GM21528 (cell line): ENCODE data around the gene AHNAK.

ENCODE experiments used
- ATAC-seq: cut with Tn5 transposase; IDR thresholded peaks from one replicate; pipeline ENCODE4 v1.9.1; 2021; ENCODE audit warnings: mild to moderate bottlenecking, moderate library complexity; ENCODE audit not compliant: unreplicated experiment, low FRiP score

The AHNAK gene

DNA sequence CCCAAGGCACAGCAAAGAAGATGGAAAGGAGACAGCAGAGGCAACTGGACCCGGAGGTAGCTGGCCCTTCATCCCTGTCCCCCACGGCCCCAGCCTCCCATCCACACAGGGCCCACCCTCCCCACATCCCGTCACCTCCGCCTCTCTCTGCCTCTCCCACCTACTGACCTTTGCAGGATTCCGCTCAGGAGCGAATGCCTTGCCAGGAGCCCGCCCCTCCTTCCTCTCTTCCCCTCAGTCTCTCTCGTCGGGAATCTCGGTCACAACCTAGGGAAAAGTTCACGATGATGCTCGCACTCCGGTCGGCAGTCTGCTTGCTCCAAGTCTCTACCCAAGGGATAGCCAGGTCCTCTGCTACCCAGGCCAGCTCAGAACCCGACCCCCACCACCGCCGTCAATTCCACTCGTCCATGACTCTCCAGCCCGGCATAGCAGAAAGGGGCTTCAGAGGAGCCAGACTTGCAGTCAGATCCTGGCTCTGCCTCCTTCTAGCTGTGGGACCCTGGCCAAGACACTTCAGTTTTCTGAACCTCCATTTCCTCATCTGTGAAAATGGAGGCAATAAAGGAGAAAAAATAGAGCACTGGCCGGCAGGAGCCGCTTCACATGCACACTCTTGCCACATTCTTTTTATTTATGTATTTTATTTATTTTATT lies 10.2 kb downstream of the AHNAK start:
- ATAC-seq = no peak

GRCh38 chr11:62535802-62536201 lies 10.8 kb downstream of the AHNAK start:
- no peak for ATAC-seq

GRCh38 chr11:62534779-62535545 lies 11.6 kb downstream of the AHNAK start:
- no peak for ATAC-seq

DNA sequence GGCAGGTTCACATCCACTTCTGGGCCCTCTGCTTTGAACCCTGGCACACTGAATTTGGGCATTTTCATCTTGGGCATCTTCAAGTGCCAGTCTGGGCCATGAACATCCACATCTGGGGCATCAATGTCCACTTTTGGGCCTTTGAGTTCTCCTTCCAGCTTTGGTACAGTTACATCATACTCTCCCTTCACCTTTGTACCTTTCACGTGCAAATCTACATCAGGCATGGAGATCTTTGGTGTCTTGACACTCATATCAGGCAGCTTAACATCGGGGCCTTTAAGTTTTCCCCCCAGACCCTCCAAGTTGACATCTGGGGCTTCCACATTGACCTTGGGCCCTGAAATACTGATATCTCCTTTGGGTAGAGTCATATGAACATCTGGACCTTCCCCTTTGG lies 14.5 kb downstream of the AHNAK start:
- ATAC-seq = no peak

GRCh38 chr11:62516736-62517371 lies 29.8 kb downstream of the AHNAK start:
- no peak for ATAC-seq

DNA sequence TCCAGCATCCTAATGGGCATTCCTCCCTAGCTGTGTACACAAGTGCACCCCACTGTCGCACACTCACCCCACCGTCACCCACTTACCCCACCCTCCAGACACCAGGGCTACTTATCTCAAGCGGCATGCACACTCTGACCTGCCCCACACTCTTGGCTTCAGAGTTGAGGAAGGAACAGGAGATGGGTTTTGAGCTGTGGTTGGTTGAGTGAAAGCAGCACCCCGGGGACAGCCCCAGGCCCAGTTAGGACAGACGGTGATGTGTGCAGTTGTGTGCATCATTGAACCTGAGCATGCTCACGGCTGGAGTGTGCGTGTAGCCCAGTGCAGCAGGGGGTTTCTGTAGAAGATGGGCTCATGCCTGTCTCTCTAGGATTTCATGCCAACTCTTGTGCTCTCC lies 32.5 kb downstream of the AHNAK start:
- ATAC-seq = no peak

DNA sequence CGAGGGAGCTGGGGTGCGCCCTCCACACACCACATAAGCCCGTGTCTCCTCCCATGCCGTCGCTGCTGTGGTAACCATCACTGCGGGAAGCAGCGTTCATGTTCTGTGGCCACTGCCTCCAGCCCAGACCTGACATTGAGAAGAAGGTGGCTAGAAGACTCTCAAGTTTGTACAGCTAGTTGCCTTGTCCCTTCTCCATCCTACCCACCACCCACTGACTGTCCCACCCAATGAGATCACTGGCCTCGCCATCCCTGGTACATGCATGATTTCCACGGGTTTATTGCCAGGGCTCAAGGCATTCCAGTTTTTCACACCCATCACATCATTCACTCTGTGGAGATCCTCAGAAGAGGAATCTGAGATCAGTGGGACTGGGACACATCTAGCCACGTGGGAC lies 33.0 kb downstream of the AHNAK start:
- no peak for ATAC-seq

- ATAC-seq = no peak
Observed at GRCh38 chr11:62512961-62513360, 33.6 kb downstream of the AHNAK start.

- ATAC-seq = no peak
Observed at GRCh38 chr11:62508336-62509058, 38.1 kb downstream of the AHNAK start.

DNA sequence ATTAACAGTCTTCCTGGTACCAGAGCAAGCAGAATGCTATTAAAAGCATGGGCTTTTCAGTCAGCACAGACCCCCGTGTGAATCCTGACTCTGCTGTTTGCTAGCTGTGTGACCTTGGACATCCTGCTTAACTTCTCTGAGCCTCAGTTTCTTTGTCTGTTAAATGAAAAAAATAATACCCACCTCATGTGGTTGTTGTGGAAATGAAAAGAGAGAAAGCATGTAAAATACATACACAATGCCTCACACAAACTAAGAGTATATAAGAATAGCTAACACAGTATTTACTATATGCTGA lies 39.5 kb downstream of the AHNAK start:
- ATAC-seq = no peak

GRCh38 chr11:62506413-62507124 lies 40.0 kb downstream of the AHNAK start:
- no peak for ATAC-seq

- ATAC-seq = no peak
Observed at GRCh38 chr11:62505440-62506091, 41.0 kb downstream of the AHNAK start.

GRCh38 chr11:62505059-62505439 lies 41.6 kb downstream of the AHNAK start:
- no peak for ATAC-seq

GRCh38 chr11:62504158-62504973 lies 42.2 kb downstream of the AHNAK start:
- no peak for ATAC-seq

DNA sequence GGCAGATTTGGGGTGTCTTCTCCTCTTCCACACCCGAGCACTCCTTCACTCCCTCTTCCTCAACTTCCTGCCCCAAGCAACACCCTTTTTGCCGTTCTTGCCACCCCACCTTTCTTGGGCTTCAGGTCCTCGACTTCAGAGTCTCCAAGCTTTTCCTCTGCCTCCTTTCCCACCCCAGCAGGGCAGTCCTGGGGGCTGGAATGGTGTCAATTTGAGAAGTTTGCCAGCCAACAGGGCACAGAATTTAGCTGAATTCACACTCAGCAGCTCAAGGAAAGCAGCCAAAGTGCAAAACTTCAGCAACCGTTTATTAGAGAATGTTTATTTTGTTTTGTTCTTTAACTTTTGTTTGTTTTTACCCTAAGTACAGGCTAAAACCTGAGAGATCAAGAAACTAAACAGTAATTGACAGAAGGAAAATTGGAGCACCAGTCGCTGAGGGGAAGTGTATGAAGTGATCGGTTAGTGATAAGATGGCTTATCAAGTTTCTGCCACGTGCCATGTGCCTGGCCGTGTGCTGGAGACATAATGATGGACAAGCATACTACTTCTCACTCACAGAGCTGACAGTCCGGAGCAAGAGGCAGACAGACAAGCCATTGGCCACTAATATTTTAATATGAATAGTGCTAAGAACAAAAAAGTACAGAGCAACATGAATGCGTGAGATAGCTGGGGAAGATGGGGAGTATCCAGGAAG lies 44.4 kb downstream of the AHNAK start:
- no peak for ATAC-seq

GRCh38 chr11:62501432-62501891 lies 45.1 kb downstream of the AHNAK start:
- ATAC-seq = no peak

GRCh38 chr11:62500650-62501030 lies 46.0 kb downstream of the AHNAK start:
- ATAC-seq = no peak

DNA sequence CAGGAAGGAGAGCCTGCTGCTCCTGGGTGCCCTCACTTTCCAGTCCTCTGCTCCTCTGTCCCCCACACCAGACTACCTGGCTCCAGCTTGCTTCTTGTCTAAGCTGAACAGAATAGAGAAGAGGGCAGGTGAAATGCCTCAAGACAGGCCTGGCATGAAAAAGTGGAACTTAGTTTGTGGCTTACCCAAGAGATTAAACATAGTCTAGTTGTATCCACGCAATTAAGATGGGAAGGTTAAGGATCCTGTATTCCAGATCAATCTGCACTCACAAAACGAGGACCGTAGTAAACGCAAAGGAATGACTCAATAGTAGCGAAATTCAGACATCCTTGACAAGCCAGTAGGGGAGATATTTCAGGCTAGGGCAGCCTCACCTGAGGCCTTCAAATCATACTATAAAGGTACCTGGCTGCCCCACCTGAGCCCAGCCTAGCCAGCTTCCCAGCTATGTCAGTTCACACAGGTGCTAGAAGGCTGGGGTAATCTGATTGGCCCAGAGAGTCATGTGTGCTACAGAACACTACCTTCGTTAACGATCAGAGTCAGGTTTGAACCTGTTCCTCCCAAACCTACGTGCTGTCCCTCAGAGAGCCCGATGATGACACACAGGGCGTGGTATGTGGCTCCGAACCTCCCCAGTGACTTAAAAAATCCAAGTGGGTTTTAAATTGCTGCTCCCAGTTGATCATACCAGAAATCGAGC lies 46.5 kb downstream of the AHNAK start:
- no peak for ATAC-seq
